Esophagus muscularis mucosa (tissue), 3 donors: ENCODE measurements around the gene SPATA18.

Source experiments
- CTCF ChIP-seq, 3 experiments: fragments of 200-600 bp in 2 of 3; fragments of 450-650 bp in 1 of 3; sonication (generic) in 2 of 3; IDR thresholded peaks; one replicate each; pipeline ENCODE4 v1.5.1; 2017 to 2019; ENCODE audit warnings: antibody characterized with exemption in 3 of 3, mild to moderate bottlenecking in 2 of 3, moderate library complexity in 1 of 3
- POLR2A ChIP-seq: fragments of 450-650 bp; IDR thresholded peaks from one replicate; pipeline ENCODE4 v1.6.1; 2017; ENCODE audit warnings: antibody characterized with exemption, moderate library complexity, mild to moderate bottlenecking, low read depth
- POLR2AphosphoS5 ChIP-seq, 2 donors: sonication (generic); formaldehyde crosslinking; IDR thresholded peaks; one replicate each; pipeline ENCODE4 v1.6.1; 2017; ENCODE audit warnings: antibody characterized with exemption in 2 of 2

GRCh38 chr4:52028970-52029369 is 22.1 kb upstream of the SPATA18 start:
- no peak for TF ChIP-seq CTCF (IDR thresholded peaks at IDR 0.05)
- TF ChIP-seq POLR2A = no peak
- TF ChIP-seq POLR2AphosphoS5 (IDR thresholded peaks at IDR 0.05) = no peak
